Ammon's horn (tissue), 1 donor: Measurements from ENCODE around the gene HPF1.
"Not testable (repeated sequence)": the region's sequence is repeated elsewhere in the genome, so short reads cannot be mapped to it uniquely, and the experiment has no call there.

Source experiments
- DNase-seq: peaks from one replicate; pipeline ENCODE4 v3.0.0-alpha.2; 2016; ENCODE audit warnings: low spot score

Gene HPF1

DNA sequence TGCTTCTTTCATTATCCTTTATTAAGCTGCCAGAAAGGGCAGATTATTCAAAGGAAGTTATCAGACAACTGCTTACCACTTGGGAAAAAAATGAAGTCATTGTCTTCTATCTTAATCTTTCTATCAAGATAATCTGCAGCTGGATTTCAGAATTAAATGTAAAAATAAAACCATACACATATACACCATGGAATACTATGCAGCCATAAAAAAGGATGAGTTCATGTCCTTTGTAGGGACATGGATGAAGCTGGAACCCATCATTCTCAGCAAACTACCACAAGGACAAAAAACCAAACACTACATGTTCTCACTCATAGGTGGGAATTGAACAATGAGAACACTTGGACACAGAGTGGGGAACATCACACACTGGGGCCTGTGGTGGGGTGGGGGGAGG lies 19.1 kb downstream of the HPF1 start:
- not testable (repeated sequence) for DNase-seq

- no peak for DNase-seq
Measured at GRCh38 chr4:169730564-169730963, 27.2 kb downstream of the HPF1 start.

GRCh38 chr4:169727616-169728015 lies 30.1 kb downstream of the HPF1 start:
- no peak for DNase-seq

GRCh38 chr4:169724260-169724659 lies 33.5 kb downstream of the HPF1 start:
- no peak for DNase-seq

GRCh38 chr4:169723207-169723965 lies 34.4 kb downstream of the HPF1 start:
- DNase-seq = no peak

- DNase-seq = no peak
Measured at GRCh38 chr4:169720529-169720928, 37.2 kb downstream of the HPF1 start.

DNA sequence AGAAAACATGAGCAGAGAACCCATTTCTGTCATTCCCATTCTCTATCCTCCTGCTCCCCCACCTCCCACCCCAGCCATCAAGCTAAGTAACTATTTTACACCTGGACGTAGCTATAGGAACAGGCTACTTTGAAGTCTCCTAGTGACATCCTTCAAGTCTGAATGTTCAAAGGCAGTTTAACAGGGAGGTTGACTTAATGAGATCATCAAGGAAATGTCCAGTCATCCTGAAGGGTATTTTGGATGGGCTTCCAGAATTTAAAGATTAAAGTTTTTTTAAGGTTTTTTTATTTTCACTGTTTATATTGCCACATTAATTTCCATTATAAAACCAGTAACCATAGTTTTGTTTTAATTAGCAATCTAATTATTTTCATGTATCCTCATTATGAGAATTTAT lies 41.1 kb downstream of the HPF1 start:
- no peak for DNase-seq

GRCh38 chr4:169715826-169716225 lies 41.9 kb downstream of the HPF1 start:
- DNase-seq = no peak

DNA sequence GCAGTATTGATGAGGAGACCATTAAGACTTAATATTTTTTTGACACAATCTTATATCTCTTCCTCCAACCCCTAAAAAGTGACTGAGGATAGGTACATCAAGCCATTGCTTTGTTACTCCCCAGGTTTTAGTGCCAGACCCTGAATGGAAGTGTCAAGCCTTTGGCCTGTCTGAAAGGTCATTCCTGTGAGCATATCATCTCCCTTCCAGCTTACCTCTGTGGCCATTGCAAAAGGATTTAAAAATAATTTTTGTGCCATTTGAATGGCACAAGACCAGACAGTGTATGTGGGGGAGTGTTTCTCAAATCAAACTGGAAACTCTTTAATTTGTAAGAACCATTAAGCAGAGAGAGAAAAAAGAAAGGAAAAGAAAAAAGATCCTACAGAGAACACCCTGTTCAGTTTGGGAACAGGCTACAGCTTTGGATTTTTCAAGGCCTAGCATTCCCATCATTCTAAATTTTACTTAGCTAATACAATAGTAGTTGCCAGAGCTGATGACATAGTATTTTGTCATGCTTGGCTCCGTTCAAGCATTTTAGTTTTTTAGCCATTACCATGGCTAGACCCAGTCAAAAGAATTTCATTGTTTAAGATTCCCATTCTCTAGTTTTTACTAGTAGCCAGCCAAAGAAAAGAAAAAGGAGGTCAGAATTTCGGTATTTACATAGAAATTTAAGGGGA lies 49.6 kb downstream of the HPF1 start:
- no peak for DNase-seq

DNA sequence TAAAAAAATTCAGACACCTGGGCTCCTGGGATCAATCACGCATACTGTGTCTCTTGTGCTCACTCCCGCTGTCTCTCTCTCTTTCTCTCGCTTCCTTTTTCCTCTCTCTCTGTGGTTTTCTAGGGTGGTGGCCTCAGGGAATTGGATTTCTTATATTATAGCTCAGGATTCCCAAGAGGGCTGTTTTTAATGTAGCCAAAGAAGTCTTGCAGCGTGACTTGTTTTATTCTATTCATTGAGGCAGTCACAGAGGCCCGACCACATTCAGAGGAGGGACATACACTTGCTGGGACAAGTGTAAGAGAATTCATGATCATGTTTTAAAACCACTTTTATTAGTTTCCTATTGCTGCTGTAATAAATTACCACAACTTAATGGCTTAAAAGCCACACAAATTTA lies 59.4 kb downstream of the HPF1 start:
- no peak for DNase-seq

GRCh38 chr4:169690787-169691186 lies 67.0 kb downstream of the HPF1 start:
- DNase-seq = no peak

GRCh38 chr4:169689681-169690080 lies 68.1 kb downstream of the HPF1 start:
- no peak for DNase-seq

DNA sequence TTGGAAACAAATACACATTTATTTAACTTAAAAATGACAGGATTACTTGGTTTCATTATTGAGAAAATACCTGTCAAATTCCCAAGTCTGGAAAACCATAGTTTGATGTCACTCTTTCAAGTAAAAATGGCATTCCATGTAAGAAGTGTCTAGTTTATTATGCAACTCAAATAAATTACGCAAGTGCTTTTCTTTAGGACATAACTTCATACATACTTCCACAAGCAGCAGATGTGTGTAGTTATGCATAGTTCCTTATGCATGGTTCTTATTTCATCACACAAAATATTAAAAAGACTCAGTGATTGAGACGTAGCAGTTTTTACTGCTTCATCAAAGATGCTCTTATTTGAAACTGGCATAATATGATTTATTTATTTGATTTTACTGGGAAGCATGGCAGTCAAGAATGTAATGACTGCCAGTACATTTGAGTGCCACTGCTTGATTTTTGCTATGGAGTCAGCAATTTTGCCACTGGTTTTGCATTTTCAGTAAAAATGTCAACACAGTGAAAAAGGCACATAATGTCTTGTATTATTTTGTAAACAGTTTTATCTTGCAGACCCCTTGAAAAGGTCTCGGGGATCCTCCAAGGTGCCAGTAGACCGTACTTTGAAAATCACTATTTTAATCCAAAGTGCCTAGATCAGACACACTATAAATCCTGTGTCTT lies 75.2 kb downstream of the HPF1 start:
- no peak for DNase-seq
